NCI-H748 (cell line): ENCODE data around the gene NFKBIL1.

Source experiments
- DNase-seq: peaks from one replicate; lab custom pipeline; 2025; ENCODE audit not compliant: unreplicated experiment; lab: John Stamatoyannopoulos, UW

Gene NFKBIL1

DNA sequence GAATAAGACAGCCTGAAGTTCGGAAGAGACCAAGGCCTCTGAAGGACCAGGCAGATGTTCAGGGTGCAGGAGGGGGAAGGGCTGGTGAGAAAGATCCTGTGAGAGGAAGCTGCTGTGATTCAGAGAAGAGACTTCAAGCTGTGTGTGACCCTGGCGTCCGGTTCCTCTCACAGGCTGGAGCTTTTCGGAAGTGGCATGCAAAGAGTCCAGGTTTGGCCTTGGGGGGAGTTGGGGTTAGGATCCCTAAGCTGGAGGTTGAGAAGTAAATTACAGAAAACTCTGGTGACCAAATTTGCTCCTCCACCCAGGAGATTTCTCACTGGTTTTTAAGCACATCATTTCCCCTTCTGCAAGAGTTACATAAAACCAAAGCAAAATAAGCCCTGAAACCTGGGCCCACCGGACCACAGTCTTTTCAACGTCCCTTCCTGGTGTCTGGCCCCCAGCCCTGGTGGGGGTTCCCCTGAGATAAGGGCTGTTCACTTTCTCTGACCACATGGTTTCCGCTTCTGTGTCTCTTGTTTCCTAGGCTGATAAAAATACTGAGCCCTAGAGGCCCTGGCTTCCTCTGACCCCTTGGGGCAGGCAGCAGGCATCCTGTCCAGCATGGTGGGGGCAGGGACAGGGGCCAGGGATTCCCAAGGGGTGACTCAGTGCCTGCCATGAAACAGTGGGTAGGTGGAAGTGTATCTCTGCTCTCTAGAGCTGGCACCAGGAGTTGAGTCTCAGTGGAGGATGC is 12.7 kb downstream of the NFKBIL1 start:
- no peak for DNase-seq

GRCh38 chr6:31560697-31561058 is 13.3 kb downstream of the NFKBIL1 start:
- DNase-seq: no peak

- no peak for DNase-seq
These were observed 20.3 kb downstream of the NFKBIL1 start for GRCh38 chr6:31567531-31568370.

GRCh38 chr6:31568537-31568961 is 21.1 kb downstream of the NFKBIL1 start:
- DNase-seq: no peak

DNA sequence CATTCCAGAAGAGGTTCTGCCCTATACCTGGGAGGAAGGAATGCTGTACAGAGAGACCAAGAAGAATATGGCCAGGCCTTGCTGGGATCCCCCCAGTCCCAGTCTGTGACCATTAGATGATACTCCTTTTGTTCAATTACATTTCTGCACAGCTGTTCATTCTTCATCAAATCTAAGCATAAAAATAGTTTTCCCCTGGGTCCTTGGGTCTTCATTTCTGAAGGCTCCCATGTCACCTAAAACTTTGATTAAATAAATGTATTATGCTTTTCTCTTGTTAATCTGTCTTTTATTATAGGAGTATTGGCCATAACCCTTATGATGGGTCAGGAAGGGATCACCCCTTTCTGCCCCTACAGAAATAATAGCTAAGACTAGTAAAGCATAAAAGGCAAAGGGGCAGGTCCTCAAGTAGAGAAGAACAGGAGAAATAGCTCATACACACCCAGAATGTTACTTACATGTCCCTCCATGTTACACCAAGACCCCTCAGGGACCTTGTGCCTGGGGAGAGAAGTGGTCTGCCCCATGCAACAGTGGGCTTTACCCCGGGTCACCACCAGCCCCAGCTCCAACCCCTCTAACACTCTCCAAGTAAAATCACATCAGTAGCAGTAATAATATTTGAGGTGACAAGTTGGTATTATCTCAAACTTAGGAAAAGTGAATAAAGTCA is 22.6 kb downstream of the NFKBIL1 start:
- no peak for DNase-seq

- no peak for DNase-seq
These were observed 24.9 kb downstream of the NFKBIL1 start, which contains the start of gene LTA for GRCh38 chr6:31572041-31572911. TSS of gene LTA (plus strand) at chr6:31572289. CDS start at chr6:31572743, 454 bp downstream.

DNA sequence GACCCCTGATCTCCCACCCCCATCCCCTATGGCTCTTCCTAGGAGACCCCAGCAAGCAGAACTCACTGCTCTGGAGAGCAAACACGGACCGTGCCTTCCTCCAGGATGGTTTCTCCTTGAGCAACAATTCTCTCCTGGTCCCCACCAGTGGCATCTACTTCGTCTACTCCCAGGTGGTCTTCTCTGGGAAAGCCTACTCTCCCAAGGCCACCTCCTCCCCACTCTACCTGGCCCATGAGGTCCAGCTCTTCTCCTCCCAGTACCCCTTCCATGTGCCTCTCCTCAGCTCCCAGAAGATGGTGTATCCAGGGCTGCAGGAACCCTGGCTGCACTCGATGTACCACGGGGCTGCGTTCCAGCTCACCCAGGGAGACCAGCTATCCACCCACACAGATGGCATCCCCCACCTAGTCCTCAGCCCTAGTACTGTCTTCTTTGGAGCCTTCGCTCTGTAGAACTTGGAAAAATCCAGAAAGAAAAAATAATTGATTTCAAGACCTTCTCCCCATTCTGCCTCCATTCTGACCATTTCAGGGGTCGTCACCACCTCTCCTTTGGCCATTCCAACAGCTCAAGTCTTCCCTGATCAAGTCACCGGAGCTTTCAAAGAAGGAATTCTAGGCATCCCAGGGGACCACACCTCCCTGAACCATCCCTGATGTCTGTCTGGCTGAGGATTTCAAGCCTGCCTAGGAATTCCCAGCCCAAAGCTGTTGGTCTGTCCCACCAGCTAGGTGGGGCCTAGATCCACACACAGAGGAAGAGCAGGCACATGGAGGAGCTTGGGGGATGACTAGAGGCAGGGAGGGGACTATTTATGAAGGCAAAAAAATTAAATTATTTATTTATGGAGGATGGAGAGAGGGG is 26.1 kb downstream of the NFKBIL1 start:
- DNase-seq: no peak

DNA sequence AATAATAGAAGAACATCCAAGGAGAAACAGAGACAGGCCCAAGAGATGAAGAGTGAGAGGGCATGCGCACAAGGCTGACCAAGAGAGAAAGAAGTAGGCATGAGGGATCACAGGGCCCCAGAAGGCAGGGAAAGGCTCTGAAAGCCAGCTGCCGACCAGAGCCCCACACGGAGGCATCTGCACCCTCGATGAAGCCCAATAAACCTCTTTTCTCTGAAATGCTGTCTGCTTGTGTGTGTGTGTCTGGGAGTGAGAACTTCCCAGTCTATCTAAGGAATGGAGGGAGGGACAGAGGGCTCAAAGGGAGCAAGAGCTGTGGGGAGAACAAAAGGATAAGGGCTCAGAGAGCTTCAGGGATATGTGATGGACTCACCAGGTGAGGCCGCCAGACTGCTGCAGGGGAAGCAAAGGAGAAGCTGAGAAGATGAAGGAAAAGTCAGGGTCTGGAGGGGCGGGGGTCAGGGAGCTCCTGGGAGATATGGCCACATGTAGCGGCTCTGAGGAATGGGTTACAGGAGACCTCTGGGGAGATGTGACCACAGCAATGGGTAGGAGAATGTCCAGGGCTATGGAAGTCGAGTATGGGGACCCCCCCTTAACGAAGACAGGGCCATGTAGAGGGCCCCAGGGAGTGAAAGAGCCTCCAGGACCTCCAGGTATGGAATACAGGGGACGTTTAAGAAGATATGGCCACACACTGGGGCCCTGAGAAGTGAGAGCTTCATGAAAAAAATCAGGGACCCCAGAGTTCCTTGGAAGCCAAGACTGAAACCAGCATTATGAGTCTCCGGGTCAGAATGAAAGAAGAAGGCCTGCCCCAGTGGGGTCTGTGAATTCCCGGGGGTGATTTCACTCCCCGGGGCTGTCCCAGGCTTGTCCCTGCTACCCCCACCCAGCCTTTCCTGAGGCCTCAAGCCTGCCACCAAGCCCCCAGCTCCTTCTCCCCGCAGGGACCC is 27.0 kb downstream of the NFKBIL1 start:
- no peak for DNase-seq

DNA sequence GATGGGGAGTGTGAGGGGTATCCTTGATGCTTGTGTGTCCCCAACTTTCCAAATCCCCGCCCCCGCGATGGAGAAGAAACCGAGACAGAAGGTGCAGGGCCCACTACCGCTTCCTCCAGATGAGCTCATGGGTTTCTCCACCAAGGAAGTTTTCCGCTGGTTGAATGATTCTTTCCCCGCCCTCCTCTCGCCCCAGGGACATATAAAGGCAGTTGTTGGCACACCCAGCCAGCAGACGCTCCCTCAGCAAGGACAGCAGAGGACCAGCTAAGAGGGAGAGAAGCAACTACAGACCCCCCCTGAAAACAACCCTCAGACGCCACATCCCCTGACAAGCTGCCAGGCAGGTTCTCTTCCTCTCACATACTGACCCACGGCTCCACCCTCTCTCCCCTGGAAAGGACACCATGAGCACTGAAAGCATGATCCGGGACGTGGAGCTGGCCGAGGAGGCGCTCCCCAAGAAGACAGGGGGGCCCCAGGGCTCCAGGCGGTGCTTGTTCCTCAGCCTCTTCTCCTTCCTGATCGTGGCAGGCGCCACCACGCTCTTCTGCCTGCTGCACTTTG is 28.0 kb downstream of the NFKBIL1 start, which contains the start of gene TNF:
TSS of gene TNF (plus strand) at position 231 of the 567 bp plus-strand sequence. CDS start at position 408, 177 bp downstream.
- DNase-seq: no peak

GRCh38 chr6:31575952-31576685 is 28.7 kb downstream of the NFKBIL1 start:
- no peak for DNase-seq

GRCh38 chr6:31576897-31577578 is 29.6 kb downstream of the NFKBIL1 start:
- no peak for DNase-seq

DNA sequence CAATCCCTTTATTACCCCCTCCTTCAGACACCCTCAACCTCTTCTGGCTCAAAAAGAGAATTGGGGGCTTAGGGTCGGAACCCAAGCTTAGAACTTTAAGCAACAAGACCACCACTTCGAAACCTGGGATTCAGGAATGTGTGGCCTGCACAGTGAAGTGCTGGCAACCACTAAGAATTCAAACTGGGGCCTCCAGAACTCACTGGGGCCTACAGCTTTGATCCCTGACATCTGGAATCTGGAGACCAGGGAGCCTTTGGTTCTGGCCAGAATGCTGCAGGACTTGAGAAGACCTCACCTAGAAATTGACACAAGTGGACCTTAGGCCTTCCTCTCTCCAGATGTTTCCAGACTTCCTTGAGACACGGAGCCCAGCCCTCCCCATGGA is 30.2 kb downstream of the NFKBIL1 start:
- no peak for DNase-seq

- no peak for DNase-seq
These were observed 31.0 kb downstream of the NFKBIL1 start for GRCh38 chr6:31578184-31579118.

GRCh38 chr6:31579119-31579505 is 31.7 kb downstream of the NFKBIL1 start:
- no peak for DNase-seq

DNA sequence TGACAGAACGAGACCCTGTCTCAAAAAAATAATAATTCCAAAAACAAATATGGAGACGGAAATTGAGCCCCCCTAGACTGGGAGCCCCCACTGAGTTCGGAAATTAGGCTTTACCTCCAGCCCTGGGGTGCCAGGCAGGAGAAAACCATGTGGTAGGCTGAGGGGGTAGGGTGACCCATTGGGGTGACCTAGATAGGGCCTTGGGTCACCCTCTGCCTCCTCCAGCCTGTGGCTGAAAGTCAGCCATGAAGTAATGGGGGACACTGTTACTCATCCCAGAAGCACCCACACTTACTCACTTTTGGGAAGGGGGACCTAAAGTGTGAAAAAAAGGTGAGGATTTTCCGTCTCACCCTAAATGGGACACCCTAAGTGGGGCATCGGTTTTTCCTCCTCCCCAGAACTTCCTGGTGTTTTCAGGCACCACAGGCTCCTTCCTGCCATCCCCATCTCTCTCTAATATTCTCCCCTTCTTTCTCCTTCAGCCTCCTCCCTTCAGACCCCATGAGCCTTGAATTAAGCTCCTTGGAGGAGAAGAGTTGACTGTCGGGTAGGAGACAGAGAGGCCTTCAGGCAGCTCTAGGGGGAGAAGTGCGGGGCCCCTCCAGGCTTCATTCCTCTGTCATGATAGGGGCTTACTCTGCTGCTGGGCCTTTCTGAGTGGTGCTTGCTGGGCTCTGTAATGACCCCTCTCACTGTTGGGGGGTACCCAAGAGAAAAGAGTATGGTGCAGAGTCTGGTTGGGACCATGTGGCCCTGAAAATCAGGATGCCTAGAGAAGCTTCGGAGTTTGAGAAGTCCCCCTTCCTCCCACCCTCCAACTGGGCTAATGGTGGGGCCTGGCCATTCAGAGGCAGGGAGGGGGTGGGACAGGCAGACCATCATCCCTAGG is 32.4 kb downstream of the NFKBIL1 start:
- no peak for DNase-seq
